ENCODE measurements around the gene KIF23. TPM values are rescaled to one million over a fixed set of nuclear protein-coding genes. Genes with fewer than 3 reads are reported as not detected.

The KIF23 gene
- total RNA-seq, 4 donors from 2014 or later = 0.47 to 0.81 TPM; not detected in 2

DNA sequence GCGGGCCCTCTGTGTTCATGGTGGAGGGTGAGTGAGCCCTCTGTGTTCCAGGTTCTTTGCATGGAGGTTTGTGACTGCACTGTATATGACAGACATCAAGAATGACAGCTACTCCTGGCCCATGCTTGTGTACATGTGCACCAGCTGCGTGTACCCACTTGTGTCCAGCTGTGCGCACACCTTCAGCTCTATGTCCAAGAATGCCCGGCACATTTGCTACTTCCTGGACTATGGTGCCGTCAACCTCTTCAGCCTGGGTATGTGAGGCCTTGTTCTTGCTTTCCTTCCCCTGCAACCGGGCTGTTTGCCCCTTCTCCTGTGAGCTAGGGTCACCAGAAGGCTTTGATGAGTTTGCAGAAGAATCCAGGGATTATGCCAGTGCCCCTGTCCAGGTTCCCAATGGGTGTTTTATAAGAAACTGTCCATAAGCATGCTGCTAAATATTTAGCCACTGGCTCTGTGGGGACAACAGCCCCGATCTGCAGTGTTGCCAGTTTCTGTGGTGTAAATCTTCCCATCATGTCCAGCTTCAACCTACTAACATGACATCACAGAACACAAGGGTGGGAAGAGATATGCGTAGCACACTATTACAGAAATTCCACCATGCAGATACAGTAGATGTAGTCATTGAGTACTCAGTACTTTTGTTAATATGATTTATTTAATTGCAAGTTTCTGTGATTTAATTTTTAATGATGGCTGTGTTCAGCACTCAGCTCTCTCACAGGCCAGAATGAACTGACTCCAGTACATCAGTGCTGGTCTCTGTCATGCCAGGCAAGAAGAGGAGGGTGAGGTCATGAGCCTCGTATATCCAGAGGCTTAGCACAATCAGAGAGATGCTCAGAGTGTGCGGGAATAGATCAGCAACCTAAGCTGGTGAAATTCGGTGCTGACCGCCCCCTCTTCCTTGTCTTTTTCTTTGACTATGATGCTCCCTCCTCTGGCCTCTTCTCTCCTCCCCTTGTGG, 29.2 kb upstream of the KIF23 start:
- Histone ChIP-seq H3K27me3 (no peaks in the 10 kb centered on the region), H3K36me3 (no peaks in the 10 kb centered on the region), H3K4me3 (no peak overlapping the region), H3K27ac (no peak overlapping the region), H3K9me3 (no peaks in the 10 kb centered on the region), H3K4me1 (no peaks in the 10 kb centered on the region)
- in situ Hi-C loops (cut with MboI; ENCODE audit: low sequenced_read_pairs in 4 of 4) = no loop called here
- TF ChIP-seq POLR2A (IDR thresholded peaks at IDR 0.05) = no peak
- TF ChIP-seq, protein P1, sequence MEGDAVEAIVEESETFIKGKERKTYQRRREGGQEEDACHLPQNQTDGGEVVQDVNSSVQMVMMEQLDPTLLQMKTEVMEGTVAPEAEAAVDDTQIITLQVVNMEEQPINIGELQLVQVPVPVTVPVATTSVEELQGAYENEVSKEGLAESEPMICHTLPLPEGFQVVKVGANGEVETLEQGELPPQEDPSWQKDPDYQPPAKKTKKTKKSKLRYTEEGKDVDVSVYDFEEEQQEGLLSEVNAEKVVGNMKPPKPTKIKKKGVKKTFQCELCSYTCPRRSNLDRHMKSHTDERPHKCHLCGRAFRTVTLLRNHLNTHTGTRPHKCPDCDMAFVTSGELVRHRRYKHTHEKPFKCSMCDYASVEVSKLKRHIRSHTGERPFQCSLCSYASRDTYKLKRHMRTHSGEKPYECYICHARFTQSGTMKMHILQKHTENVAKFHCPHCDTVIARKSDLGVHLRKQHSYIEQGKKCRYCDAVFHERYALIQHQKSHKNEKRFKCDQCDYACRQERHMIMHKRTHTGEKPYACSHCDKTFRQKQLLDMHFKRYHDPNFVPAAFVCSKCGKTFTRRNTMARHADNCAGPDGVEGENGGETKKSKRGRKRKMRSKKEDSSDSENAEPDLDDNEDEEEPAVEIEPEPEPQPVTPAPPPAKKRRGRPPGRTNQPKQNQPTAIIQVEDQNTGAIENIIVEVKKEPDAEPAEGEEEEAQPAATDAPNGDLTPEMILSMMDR (IDR thresholded peaks at IDR 0.05 in 4 of 5, conservative IDR thresholded peaks at IDR 0.05 in 1 of 5) = no peak
- DNase-seq (no peak), ATAC-seq (no peak)
- intact Hi-C loops (cut with DNase I; ENCODE audit: low total_unique reads) = no loop called here

DNA sequence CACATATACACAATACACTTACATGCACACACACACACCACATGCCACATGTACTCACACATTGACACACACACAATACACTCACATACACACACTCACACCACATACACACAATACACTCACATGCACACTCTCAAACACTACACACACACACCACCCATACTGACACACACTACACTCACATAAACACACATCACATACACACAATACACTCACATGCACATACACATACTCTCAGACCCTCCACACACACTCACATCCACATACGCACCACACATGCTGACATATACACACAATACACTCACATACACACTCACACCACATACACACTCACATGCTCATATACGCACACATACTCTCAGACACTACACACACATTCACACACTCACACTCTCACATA, 28.3 kb upstream of the KIF23 start:
- H3K27me3 ChIP-seq = no peaks in the 10 kb centered on the region
- DNase-seq (no peak), ATAC-seq (no peak)
- in situ Hi-C loops (cut with MboI; ENCODE audit: low sequenced_read_pairs in 4 of 4) (no loop called here), intact Hi-C loops (cut with DNase I; ENCODE audit: low total_unique reads) (no loop called here)
- H3K36me3 ChIP-seq = no peaks in the 10 kb centered on the region
- H3K27ac ChIP-seq = no peak overlapping the region
- H3K9me3 ChIP-seq = no peaks in the 10 kb centered on the region
- TF ChIP-seq, protein P1 (IDR thresholded peaks at IDR 0.05 in 4 of 5, conservative IDR thresholded peaks at IDR 0.05 in 1 of 5) = no peak
- no peak for TF ChIP-seq POLR2A (IDR thresholded peaks at IDR 0.05)
- H3K4me1 ChIP-seq = no peaks in the 10 kb centered on the region
- no peak overlapping the region for H3K4me3 ChIP-seq

DNA sequence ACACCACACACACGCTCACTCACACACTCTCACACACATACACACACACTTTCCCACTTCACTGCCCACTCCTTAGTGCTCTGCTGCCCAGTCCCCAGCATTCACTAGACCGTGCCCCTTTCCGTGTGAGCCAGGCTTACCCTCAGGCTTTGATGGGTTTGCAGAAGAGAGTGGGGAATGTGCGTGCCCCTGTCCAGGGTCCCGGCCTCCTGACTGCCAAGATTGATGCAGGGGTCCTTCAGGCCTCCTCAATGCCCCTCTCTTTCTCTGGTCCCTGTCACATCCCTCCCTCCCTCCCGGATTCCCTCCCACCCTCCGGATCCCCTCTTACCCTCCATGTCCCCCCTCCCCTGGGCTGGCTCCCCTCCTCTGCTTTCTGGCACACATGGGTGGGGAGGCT, 27.9 kb upstream of the KIF23 start:
- in situ Hi-C loops (cut with MboI; ENCODE audit: low sequenced_read_pairs in 4 of 4) (no loop called here), intact Hi-C loops (cut with DNase I; ENCODE audit: low total_unique reads) (no loop called here)
- Histone ChIP-seq H3K36me3 (no peaks in the 10 kb centered on the region), H3K27ac (no peak overlapping the region), H3K9me3 (no peaks in the 10 kb centered on the region), H3K4me1 (no peaks in the 10 kb centered on the region), H3K27me3 (no peaks in the 10 kb centered on the region), H3K4me3 (no peak overlapping the region)
- no peak for DNase-seq
- TF ChIP-seq POLR2A (IDR thresholded peaks at IDR 0.05) = no peak
- TF ChIP-seq, protein P1 (IDR thresholded peaks at IDR 0.05 in 4 of 5, conservative IDR thresholded peaks at IDR 0.05 in 1 of 5) = no peak
- ATAC-seq = no peak

DNA sequence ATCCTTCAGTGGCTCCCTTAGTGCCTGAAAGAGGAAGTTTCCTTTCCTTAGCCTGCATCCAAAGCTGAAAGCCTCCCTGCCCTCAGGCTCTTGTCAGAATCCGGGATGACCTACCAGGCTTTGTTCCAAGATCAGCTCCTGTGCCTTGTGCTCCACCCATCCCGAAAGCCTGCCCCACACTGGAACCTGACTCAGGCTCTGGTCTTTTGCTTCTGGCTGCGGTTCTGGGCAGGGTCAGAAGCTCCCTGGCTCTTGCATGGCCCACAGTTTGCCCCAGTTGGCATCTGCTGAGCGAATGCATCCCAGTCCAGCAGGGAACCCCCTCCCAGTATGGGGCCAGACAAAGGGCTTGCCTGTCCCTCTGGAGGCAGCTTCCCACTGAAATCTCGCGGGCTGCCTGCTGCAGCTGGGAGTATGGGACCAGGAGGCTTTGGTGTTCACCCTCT, 25.9 kb upstream of the KIF23 start:
- no peaks in the 10 kb centered on the region for H3K36me3 ChIP-seq
- no peak for TF ChIP-seq POLR2A (IDR thresholded peaks at IDR 0.05)
- TF ChIP-seq, protein P1 (IDR thresholded peaks at IDR 0.05 in 4 of 5, conservative IDR thresholded peaks at IDR 0.05 in 1 of 5) = no peak
- no peaks in the 10 kb centered on the region for H3K9me3 ChIP-seq
- H3K4me1 ChIP-seq = no peaks in the 10 kb centered on the region
- no peak overlapping the region for H3K27ac ChIP-seq
- H3K27me3 ChIP-seq = no peaks in the 10 kb centered on the region
- intact Hi-C loops (cut with DNase I; ENCODE audit: low total_unique reads) (no loop called here), in situ Hi-C loops (cut with MboI; ENCODE audit: low sequenced_read_pairs in 4 of 4) (no loop called here)
- DNase-seq = no peak
- H3K4me3 ChIP-seq = no peak overlapping the region
- no peak for ATAC-seq

All from gastrocnemius medialis (tissue), 4 donors.